Measurements from ENCODE around the gene ABTB2.

The ABTB2 gene

GRCh38 chr11:34148504-34149165 is 209.2 kb downstream of the ABTB2 start:
- no peak for TF ChIP-seq CTCF (IDR thresholded peaks at IDR 0.05; ENCODE audit: insufficient read depth, low read length, poor library complexity, severe bottlenecking)
- no peaks in the 10 kb centered on the region for H3K27me3 ChIP-seq (replicated peaks; ENCODE audit: control insufficient read depth, insufficient read depth, low read length)
- DNase-seq (ENCODE audit: extremely low read depth, insufficient read length) = no peak
- no peak overlapping the region for H3K4me3 ChIP-seq (replicated peaks; ENCODE audit: low read depth, low read length)
- peaks cover 43% of the 10 kb centered on the region for H3K36me3 ChIP-seq (ENCODE audit: control insufficient read depth, insufficient read depth, low read length)

GRCh38 chr11:34147581-34147980 is 210.2 kb downstream of the ABTB2 start:
- Histone ChIP-seq H3K27me3 (replicated peaks; ENCODE audit: control insufficient read depth, insufficient read depth, low read length) (no peaks in the 10 kb centered on the region), H3K4me3 (replicated peaks; ENCODE audit: low read depth, low read length) (no peak overlapping the region), H3K36me3 (ENCODE audit: control insufficient read depth, insufficient read depth, low read length) (peaks cover 47% of the 10 kb centered on the region)
- no peak for TF ChIP-seq CTCF (IDR thresholded peaks at IDR 0.05; ENCODE audit: insufficient read depth, low read length, poor library complexity, severe bottlenecking)
- DNase-seq (ENCODE audit: extremely low read depth, insufficient read length) = no peak

- Histone ChIP-seq H3K36me3 (ENCODE audit: control insufficient read depth, insufficient read depth, low read length) (peaks cover 42% of the 10 kb centered on the region), H3K4me3 (replicated peaks; ENCODE audit: low read depth, low read length) (no peak overlapping the region)
- no peak for TF ChIP-seq CTCF (IDR thresholded peaks at IDR 0.05; ENCODE audit: insufficient read depth, low read length, poor library complexity, severe bottlenecking)
Observed at GRCh38 chr11:34146866-34147265, 210.9 kb downstream of the ABTB2 start.

GRCh38 chr11:34146411-34146810 is 211.4 kb downstream of the ABTB2 start:
- no peak for DNase-seq (ENCODE audit: extremely low read depth, insufficient read length)
- TF ChIP-seq CTCF (IDR thresholded peaks at IDR 0.05; ENCODE audit: insufficient read depth, low read length, poor library complexity, severe bottlenecking) = no peak
- Histone ChIP-seq H3K36me3 (ENCODE audit: control insufficient read depth, insufficient read depth, low read length) (peaks cover 43% of the 10 kb centered on the region), H3K27me3 (replicated peaks; ENCODE audit: control insufficient read depth, insufficient read depth, low read length) (no peaks in the 10 kb centered on the region), H3K4me3 (replicated peaks; ENCODE audit: low read depth, low read length) (no peak overlapping the region)

More at GRCh38 chr11:34146866-34147265, 210.9 kb downstream of the ABTB2 start:
- no peak for DNase-seq (ENCODE audit: extremely low read depth, insufficient read length)
- H3K27me3 ChIP-seq (replicated peaks; ENCODE audit: control insufficient read depth, insufficient read depth, low read length) = no peaks in the 10 kb centered on the region

GRCh38 chr11:34145847-34146381 is 211.9 kb downstream of the ABTB2 start:
- TF ChIP-seq CTCF (IDR thresholded peaks at IDR 0.05; ENCODE audit: insufficient read depth, low read length, poor library complexity, severe bottlenecking) = no peak
- peaks cover 42% of the 10 kb centered on the region for H3K36me3 ChIP-seq (ENCODE audit: control insufficient read depth, insufficient read depth, low read length)
- peak; percentile 52 for DNase-seq (ENCODE audit: extremely low read depth, insufficient read length)
- no peaks in the 10 kb centered on the region for H3K27me3 ChIP-seq (replicated peaks; ENCODE audit: control insufficient read depth, insufficient read depth, low read length)
- H3K4me3 ChIP-seq (replicated peaks; ENCODE audit: low read depth, low read length) = no peak overlapping the region

Data from GM06990 (cell line).